HEK293T (cell line): ENCODE measurements around the gene ATG13.

Experiments
- CTBP1 ChIP-seq: fragments of 450-650 bp; IDR thresholded peaks from 2 replicates; pipeline ENCODE4 v1.6.1; 2016; ENCODE audit warnings: borderline replicate concordance
- ELF4 ChIP-seq: fragments of 450-650 bp; IDR thresholded peaks from 2 replicates; pipeline ENCODE4 v1.6.1; 2017; ENCODE audit warnings: antibody characterized with exemption
- HDGF ChIP-seq: fragments of 450-650 bp; IDR thresholded peaks from 2 replicates; pipeline ENCODE4 v1.6.1; 2017; ENCODE audit warnings: antibody characterized with exemption, borderline replicate concordance
- NFRKB ChIP-seq: fragments of 450-650 bp; IDR thresholded peaks from 2 replicates; pipeline ENCODE4 v1.6.1; 2016; ENCODE audit warnings: mild to moderate bottlenecking, moderate library complexity
- PKNOX1 ChIP-seq: fragments of 450-650 bp; IDR thresholded peaks from 2 replicates; pipeline ENCODE4 v1.6.1; 2016
- SP1 ChIP-seq: fragments of 450-650 bp; IDR thresholded peaks from 2 replicates; pipeline ENCODE4 v1.6.1; 2017
- SUZ12 ChIP-seq: fragments of 450-650 bp; IDR thresholded peaks from 2 replicates; pipeline ENCODE4 v1.6.1; 2016; ENCODE audit warnings: mild to moderate bottlenecking

GRCh38 chr11:46692450-46692849, 75.1 kb downstream of the ATG13 start:
- no peak for TF ChIP-seq SP1
- TF ChIP-seq PKNOX1, result no peak
- TF ChIP-seq CTBP1, result no peak
- TF ChIP-seq SUZ12, result no peak
- no peak for TF ChIP-seq NFRKB
- no peak for TF ChIP-seq HDGF
- no peak for TF ChIP-seq ELF4
